ENCODE data around the gene PHOSPHO1. TPM values are rescaled to one million over a fixed set of nuclear protein-coding genes. Genes with fewer than 3 reads are reported as not detected.

The PHOSPHO1 gene
- total RNA-seq, 1 donor = under 0.01 TPM

DNA sequence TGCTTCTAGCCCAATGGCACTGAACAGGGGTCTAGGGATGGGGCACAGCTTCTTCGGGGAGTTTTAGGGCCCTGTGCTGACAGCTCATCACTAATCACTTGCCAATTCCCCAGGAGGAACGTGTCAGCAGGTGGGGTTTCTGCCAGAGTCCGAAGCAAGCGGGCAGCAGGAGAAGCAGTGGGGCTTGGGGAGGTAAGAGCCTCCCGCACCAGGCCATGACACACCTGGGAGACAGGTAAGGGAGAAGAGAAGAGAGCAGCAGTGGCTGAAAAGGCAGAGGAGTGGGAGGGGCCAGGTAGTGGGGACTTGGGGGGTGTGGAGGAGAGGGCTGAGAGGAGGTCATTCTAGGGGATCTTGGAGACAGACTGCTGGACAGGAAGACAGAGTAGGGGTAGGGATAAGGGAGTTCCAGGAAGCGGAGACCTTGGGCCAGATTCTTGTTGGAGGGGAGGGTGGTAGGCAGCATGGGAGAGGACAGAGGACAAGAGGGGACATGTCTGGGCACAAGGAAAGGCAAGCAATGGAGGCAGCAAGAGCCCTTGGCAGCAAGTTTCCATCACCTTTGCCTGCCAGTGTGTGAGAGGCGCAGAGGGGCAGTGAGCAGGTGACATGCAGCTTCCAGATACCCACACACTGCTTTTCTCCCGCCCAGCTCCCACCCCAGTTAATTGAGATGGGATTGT, 4.9 kb downstream of the PHOSPHO1 start:
- no peak overlapping the region for H3K4me3 ChIP-seq (ENCODE audit: low read depth, low read length)
- no peak for DNase-seq (ENCODE audit: low read depth)
- no peak for TF ChIP-seq CTCF (IDR thresholded peaks at IDR 0.05; ENCODE audit: insufficient read depth, low read depth, low read length)

DNA sequence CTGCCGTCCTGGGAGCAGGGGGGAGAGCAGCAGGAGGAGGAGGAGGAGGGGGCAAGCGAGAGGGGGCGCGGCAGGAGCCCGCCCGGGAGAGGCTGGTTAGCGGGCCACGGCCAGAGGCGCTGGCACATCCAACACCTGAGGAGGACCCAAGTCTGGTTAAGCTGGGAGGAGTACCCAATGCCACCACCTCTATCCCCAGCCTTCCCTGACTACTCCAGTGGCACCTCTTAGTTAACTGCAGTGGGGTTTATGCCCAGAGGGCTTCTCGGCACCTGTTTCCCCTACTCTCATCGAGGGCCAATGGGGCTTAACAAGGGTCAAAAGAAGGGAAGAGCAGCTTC, 5.6 kb downstream of the PHOSPHO1 start:
- no peak for DNase-seq (ENCODE audit: low read depth)
- no peak overlapping the region for H3K4me3 ChIP-seq (ENCODE audit: low read depth, low read length)
- TF ChIP-seq CTCF (IDR thresholded peaks at IDR 0.05; ENCODE audit: insufficient read depth, low read depth, low read length) = no peak

DNA sequence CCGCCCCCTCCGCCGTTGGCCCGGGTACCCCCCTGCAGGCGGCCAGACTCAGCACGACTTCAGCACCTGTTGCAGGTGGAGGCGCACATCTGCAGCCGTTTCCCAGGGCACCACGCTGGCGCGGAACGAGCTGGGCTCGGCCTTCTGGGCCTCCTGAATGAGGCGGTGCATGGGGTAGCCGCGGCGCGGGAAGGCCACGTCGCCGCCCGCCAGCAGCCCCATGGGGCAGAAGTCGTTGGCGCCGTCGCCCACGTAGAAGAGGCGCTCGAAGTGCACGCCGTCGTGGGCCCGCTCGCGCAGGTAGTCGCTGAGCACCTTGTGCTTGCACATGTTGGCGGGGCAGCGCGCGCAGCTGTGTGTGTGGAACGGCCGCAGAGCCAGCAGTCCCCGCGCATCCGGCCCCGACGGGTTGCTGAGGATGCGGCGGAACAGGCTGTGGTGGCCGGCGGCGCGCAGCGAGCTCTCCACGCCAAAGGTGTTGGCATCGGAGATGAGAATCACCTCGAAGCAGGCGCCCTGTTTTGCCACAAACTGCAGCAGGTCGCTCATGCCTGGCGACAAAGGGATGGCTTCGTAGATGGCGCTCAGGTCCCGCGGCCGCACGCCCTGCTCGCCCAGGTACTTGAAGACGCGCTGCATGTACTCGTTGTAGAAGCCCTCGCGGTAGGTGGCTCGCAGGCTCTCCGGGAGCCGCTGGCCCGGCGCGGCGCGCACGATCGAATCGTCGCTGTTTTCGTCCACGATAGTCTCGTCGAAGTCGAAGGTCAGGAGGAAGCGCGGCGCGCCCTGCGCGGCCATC, 6.2 kb downstream of the PHOSPHO1 start:
- DNase-seq (ENCODE audit: low read depth) = no peak
- no peak for TF ChIP-seq CTCF (IDR thresholded peaks at IDR 0.05; ENCODE audit: insufficient read depth, low read depth, low read length)
- H3K4me3 ChIP-seq (ENCODE audit: low read depth, low read length) = no peak overlapping the region

- no peak for DNase-seq (ENCODE audit: low read depth)
- peak; percentile 92 for TF ChIP-seq CTCF (IDR thresholded peaks at IDR 0.05; ENCODE audit: insufficient read depth, low read depth, low read length)
- H3K4me3 ChIP-seq (ENCODE audit: low read depth, low read length) = no peak overlapping the region
Observed at GRCh38 chr17:49223517-49224197, 6.9 kb downstream of the PHOSPHO1 start.

DNA sequence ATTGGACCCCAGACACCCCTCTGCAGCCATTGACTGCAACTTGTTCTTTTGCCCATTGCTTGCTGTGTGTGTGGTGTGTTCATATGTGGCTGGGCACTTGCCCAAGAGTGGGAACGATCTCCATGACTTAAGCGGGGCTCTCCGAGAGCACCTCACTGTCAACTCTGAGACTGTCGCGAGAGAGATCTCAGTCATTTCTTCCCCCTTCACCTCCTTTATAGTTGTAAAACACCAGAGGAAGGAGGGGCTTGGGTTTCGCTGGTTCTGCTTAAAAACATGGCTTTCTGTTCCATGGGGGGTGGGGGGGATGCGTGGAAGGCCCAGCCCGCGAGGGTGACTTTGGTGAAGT, 7.4 kb downstream of the PHOSPHO1 start:
- no peak for DNase-seq (ENCODE audit: low read depth)
- no peak overlapping the region for H3K4me3 ChIP-seq (ENCODE audit: low read depth, low read length)
- no peak for TF ChIP-seq CTCF (IDR thresholded peaks at IDR 0.05; ENCODE audit: insufficient read depth, low read depth, low read length)

DNA sequence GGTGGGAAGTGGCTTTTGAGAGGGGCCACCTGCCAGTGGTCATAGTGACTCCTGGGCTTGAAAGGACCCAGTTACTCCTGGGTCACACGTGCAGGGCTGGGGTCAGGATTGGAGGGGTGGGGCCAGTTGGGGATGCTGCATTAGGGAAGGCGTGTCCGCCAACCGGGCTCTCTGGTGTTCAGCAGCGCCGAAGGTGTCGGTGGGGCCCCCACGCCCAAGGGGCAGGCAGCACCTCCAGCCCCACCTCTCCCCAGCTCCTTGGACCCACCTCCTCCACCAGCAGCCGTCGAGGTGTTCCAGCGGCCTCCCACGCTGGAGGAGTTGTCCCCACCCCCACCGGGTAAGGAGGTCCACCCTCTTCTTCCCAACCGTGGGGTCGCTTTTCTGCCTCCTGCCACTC, 10.6 kb downstream of the PHOSPHO1 start:
- DNase-seq (ENCODE audit: low read depth) = no peak
- no peak overlapping the region for H3K4me3 ChIP-seq (ENCODE audit: low read depth, low read length)
- no peak for TF ChIP-seq CTCF (IDR thresholded peaks at IDR 0.05; ENCODE audit: insufficient read depth, low read depth, low read length)
